ENCODE measurements around the gene DCUN1D3. TPM values are rescaled to one million over a fixed set of nuclear protein-coding genes. Genes with fewer than 3 reads are reported as not detected.

DCUN1D3 gene
- total and polyA plus RNA-seq, 2 donors (not counting 1 experiment from before 2014, with no cell fraction given): 20.4 to 42.8 TPM

DNA sequence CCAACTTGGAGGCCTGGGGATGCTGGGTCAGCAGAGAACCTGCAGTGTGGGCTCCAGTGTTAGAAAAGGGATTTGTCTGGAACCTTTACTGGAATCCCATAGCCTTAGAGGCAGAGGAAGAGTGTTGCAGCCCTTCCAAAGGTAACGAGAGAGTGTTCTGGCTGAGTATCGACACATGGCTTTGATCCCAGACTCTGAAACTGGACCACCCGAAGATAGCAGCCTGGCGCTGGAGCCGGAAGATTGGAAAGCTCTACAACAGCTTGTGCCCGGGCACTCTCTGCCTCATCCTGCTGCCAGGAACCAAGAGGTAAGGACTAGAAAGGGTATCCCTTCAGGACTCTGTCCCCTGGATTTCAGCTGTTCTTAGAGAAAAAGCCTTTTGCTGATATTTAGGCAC lies 54.1 kb downstream of the DCUN1D3 start:
- no peaks in the 10 kb centered on the region for H3K79me2 ChIP-seq (ENCODE audit: control insufficient read depth, insufficient read depth, low read length)
- H3K27me3 ChIP-seq (ENCODE audit: control insufficient read depth, insufficient read depth, low read length): no peaks in the 10 kb centered on the region
- no peak overlapping the region for H2AFZ ChIP-seq (ENCODE audit: low read length)
- peaks cover 6% of the 10 kb centered on the region for H3K4me1 ChIP-seq (ENCODE audit: control insufficient read depth, extremely low read depth, insufficient read depth, low read length)
- H4K20me1 ChIP-seq (ENCODE audit: control insufficient read depth, extremely low read depth, insufficient read depth, low read length): no peaks in the 10 kb centered on the region
- no peak overlapping the region for H3K9ac ChIP-seq (ENCODE audit: insufficient read depth, low read length)
- H3K27ac ChIP-seq (ENCODE audit: insufficient read depth, low read length): no peak overlapping the region
- TF ChIP-seq, protein P1, sequence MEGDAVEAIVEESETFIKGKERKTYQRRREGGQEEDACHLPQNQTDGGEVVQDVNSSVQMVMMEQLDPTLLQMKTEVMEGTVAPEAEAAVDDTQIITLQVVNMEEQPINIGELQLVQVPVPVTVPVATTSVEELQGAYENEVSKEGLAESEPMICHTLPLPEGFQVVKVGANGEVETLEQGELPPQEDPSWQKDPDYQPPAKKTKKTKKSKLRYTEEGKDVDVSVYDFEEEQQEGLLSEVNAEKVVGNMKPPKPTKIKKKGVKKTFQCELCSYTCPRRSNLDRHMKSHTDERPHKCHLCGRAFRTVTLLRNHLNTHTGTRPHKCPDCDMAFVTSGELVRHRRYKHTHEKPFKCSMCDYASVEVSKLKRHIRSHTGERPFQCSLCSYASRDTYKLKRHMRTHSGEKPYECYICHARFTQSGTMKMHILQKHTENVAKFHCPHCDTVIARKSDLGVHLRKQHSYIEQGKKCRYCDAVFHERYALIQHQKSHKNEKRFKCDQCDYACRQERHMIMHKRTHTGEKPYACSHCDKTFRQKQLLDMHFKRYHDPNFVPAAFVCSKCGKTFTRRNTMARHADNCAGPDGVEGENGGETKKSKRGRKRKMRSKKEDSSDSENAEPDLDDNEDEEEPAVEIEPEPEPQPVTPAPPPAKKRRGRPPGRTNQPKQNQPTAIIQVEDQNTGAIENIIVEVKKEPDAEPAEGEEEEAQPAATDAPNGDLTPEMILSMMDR (conservative IDR thresholded peaks at IDR 0.05 in 1 of 2, IDR thresholded peaks at IDR 0.05 in 1 of 2; ENCODE audit: low read depth in 1 of 2, low read length in 2 of 2): no peak
- no peak for TF ChIP-seq EZH2 (IDR thresholded peaks at IDR 0.05; ENCODE audit: low read length, missing control alignments)
- peaks cover 2% of the 10 kb centered on the region for H3K36me3 ChIP-seq (ENCODE audit: control insufficient read depth, insufficient read depth, low read length)
- DNase-seq (ENCODE audit: low read depth in 2 of 2): no peak
- H3K9me3 ChIP-seq (ENCODE audit: control insufficient read depth, insufficient read depth, low read depth, low read length): no peaks in the 10 kb centered on the region
- H3K4me2 ChIP-seq (ENCODE audit: extremely low read depth, insufficient read depth, low read length): no peak overlapping the region
- H3K4me3 ChIP-seq (replicated peaks in 1 of 4; ENCODE audit: control extremely low read depth in 1 of 4, insufficient read depth in 1 of 4, low read depth in 3 of 4, low read length in 4 of 4): no peak overlapping the region

GRCh38 chr16:20844588-20844987 lies 55.6 kb downstream of the DCUN1D3 start:
- Histone ChIP-seq H4K20me1 (ENCODE audit: control insufficient read depth, extremely low read depth, insufficient read depth, low read length) (no peaks in the 10 kb centered on the region), H3K36me3 (ENCODE audit: control insufficient read depth, insufficient read depth, low read length) (peaks cover 2% of the 10 kb centered on the region), H3K4me3 (replicated peaks in 1 of 4; ENCODE audit: control extremely low read depth in 1 of 4, insufficient read depth in 1 of 4, low read depth in 3 of 4, low read length in 4 of 4) (no peak overlapping the region), H3K4me2 (ENCODE audit: extremely low read depth, insufficient read depth, low read length) (no peak overlapping the region), H3K27me3 (ENCODE audit: control insufficient read depth, insufficient read depth, low read length) (no peaks in the 10 kb centered on the region), H3K79me2 (ENCODE audit: control insufficient read depth, insufficient read depth, low read length) (no peaks in the 10 kb centered on the region), H2AFZ (ENCODE audit: low read length) (no peak overlapping the region), H3K4me1 (ENCODE audit: control insufficient read depth, extremely low read depth, insufficient read depth, low read length) (no peaks in the 10 kb centered on the region), H3K9me3 (ENCODE audit: control insufficient read depth, insufficient read depth, low read depth, low read length) (no peaks in the 10 kb centered on the region), H3K9ac (ENCODE audit: insufficient read depth, low read length) (no peak overlapping the region), H3K27ac (ENCODE audit: insufficient read depth, low read length) (no peak overlapping the region)
- no peak for DNase-seq (ENCODE audit: low read depth in 2 of 2)
- no peak for TF ChIP-seq EZH2 (IDR thresholded peaks at IDR 0.05; ENCODE audit: low read length, missing control alignments)
- TF ChIP-seq, protein P1 (conservative IDR thresholded peaks at IDR 0.05 in 1 of 2, IDR thresholded peaks at IDR 0.05 in 1 of 2; ENCODE audit: low read depth in 1 of 2, low read length in 2 of 2): no peak

DNA sequence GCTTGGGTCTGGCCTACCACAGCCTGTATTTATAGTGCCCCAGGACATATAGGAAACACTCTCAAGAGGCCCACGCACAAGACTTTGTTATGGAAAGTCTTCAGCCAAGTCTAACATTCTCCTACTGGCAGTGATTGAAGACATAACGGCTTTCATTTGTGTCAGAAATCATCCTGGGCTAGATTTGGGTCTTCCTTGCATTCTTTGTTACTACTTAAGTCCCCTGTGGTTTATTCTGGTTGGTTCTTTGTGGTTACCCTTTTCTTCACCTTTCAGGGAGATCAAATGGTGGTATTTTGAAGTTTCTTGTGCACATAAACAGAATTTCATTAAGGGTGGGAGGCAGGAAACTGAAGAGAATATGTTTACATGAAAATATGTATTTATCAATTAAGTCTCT lies 56.1 kb downstream of the DCUN1D3 start:
- no peaks in the 10 kb centered on the region for H4K20me1 ChIP-seq (ENCODE audit: control insufficient read depth, extremely low read depth, insufficient read depth, low read length)

More for the DNA sequence above, 56.1 kb downstream of the DCUN1D3 start:
- Histone ChIP-seq H3K36me3 (ENCODE audit: control insufficient read depth, insufficient read depth, low read length) (peaks cover 2% of the 10 kb centered on the region), H2AFZ (ENCODE audit: low read length) (no peak overlapping the region), H3K4me2 (ENCODE audit: extremely low read depth, insufficient read depth, low read length) (no peak overlapping the region), H3K4me1 (ENCODE audit: control insufficient read depth, extremely low read depth, insufficient read depth, low read length) (no peaks in the 10 kb centered on the region), H3K79me2 (ENCODE audit: control insufficient read depth, insufficient read depth, low read length) (no peaks in the 10 kb centered on the region), H3K27ac (ENCODE audit: insufficient read depth, low read length) (no peak overlapping the region), H3K9ac (ENCODE audit: insufficient read depth, low read length) (no peak overlapping the region), H3K27me3 (ENCODE audit: control insufficient read depth, insufficient read depth, low read length) (no peaks in the 10 kb centered on the region), H3K4me3 (replicated peaks in 1 of 4; ENCODE audit: control extremely low read depth in 1 of 4, insufficient read depth in 1 of 4, low read depth in 3 of 4, low read length in 4 of 4) (no peak overlapping the region), H3K9me3 (ENCODE audit: control insufficient read depth, insufficient read depth, low read depth, low read length) (no peaks in the 10 kb centered on the region)
- no peak for TF ChIP-seq EZH2 (IDR thresholded peaks at IDR 0.05; ENCODE audit: low read length, missing control alignments)
- TF ChIP-seq, protein P1 (conservative IDR thresholded peaks at IDR 0.05 in 1 of 2, IDR thresholded peaks at IDR 0.05 in 1 of 2; ENCODE audit: low read depth in 1 of 2, low read length in 2 of 2): no peak
- DNase-seq (ENCODE audit: low read depth in 2 of 2): peak in 1 of 2 donors; percentile 38

All from fibroblast of lung (primary cell).